Lower leg skin (tissue), 3 donors: Measurements from ENCODE around the gene DHX30.

Source experiments
- POLR2A ChIP-seq, 2 donors: fragments of 450-650 bp; IDR thresholded peaks; one replicate each; pipeline ENCODE4 v1.6.1; 2016 to 2017; ENCODE audit warnings: antibody characterized with exemption in 2 of 2, mild to moderate bottlenecking in 1 of 2, moderate library complexity in 1 of 2
- TF ChIP-seq, protein P1 (sequence below), 3 donors: fragments of 450-650 bp; IDR thresholded peaks; one replicate each; pipeline ENCODE4 v1.5.1; 2016; ENCODE audit warnings: antibody characterized with exemption in 3 of 3, mild to moderate bottlenecking in 3 of 3, moderate library complexity in 2 of 3

DNA sequence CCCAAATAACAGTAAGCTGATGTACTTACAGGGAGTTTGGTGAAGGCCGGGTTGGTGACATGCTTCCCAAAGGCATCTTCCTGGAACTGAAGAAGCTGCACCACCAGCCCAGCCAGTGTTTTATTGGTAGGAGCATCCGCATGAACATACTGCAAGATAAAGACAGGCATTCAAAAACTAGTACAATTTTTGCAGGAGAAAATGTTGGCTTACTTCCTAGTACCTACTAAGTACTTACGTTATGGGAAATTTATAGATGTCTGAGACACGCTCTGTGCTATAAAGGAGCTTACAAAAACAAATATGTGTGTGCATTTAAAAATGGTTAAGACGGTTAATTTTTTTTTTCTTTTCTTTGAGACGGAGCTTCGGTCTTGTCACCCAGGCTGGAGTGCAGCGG, 30.1 kb upstream of the DHX30 start:
- no peak for TF ChIP-seq POLR2A (IDR thresholded peaks at IDR 0.05)
- TF ChIP-seq, protein P1, sequence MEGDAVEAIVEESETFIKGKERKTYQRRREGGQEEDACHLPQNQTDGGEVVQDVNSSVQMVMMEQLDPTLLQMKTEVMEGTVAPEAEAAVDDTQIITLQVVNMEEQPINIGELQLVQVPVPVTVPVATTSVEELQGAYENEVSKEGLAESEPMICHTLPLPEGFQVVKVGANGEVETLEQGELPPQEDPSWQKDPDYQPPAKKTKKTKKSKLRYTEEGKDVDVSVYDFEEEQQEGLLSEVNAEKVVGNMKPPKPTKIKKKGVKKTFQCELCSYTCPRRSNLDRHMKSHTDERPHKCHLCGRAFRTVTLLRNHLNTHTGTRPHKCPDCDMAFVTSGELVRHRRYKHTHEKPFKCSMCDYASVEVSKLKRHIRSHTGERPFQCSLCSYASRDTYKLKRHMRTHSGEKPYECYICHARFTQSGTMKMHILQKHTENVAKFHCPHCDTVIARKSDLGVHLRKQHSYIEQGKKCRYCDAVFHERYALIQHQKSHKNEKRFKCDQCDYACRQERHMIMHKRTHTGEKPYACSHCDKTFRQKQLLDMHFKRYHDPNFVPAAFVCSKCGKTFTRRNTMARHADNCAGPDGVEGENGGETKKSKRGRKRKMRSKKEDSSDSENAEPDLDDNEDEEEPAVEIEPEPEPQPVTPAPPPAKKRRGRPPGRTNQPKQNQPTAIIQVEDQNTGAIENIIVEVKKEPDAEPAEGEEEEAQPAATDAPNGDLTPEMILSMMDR (IDR thresholded peaks at IDR 0.05) = no peak
